ENCODE data around the gene LSAMP. TPM values are rescaled to one million over a fixed set of nuclear protein-coding genes. Genes with fewer than 3 reads are reported as not detected.

Gene LSAMP
- total and polyA plus RNA-seq, 2 of the 13 experiments (the other 11 are each of a cell fraction or from before 2014, with no cell fraction given) = not detected

GRCh38 chr3:116164039-116164438 lies 281.2 kb downstream of the LSAMP start:
- H3K4me2 ChIP-seq (ENCODE audit: low read depth, low read length) = no peak overlapping the region
- H3K4me3 ChIP-seq (replicated peaks in 1 of 3; ENCODE audit: insufficient read depth in 1 of 3, low read depth in 2 of 3, low read length in 3 of 3) = no peak overlapping the region
- 2% methylated on average over 2 of the region's 2 CpGs for WGBS (ENCODE audit: low lambda C conversion rate)
- H4K20me1 ChIP-seq (ENCODE audit: insufficient read depth, low read length) = no peaks in the 10 kb centered on the region
- ChIA-PET POLR2A (no interaction called here), CTCF (ENCODE audit: low intra/inter-chr PET ratio, low total read pairs) (no interaction called here)
- intact Hi-C loops (cut with micrococcal nuclease; ENCODE audit: unreplicated experiment) = no loop called here
- H3K79me2 ChIP-seq (ENCODE audit: insufficient read depth, low read length) = no peaks in the 10 kb centered on the region
- no peaks in the 10 kb centered on the region for H3K36me3 ChIP-seq (replicated peaks in 1 of 2; ENCODE audit: control insufficient read depth in 1 of 2, insufficient read depth in 2 of 2, low read length in 2 of 2)
- no peaks in the 10 kb centered on the region for H3K9me3 ChIP-seq (ENCODE audit: low read length)
- no peaks in the 10 kb centered on the region for H3K27me3 ChIP-seq (ENCODE audit: control insufficient read depth in 1 of 2, insufficient read depth in 2 of 2, low read length in 2 of 2)
- H2AFZ ChIP-seq (ENCODE audit: low read length) = no peak overlapping the region
- in situ Hi-C loops (cut with HindIII; ENCODE audit: extremely low pct_ligation_motif_present, low pct_unique_long_range_greater_than_20kb) = no loop called here
- TF ChIP-seq TBX3 (IDR thresholded peaks at IDR 0.05; ENCODE audit: borderline replicate concordance) = no peak
- TF ChIP-seq ZC3H4 (CRISPR knock-in tag; IDR thresholded peaks at IDR 0.05; ENCODE audit: borderline replicate concordance) = no peak
- no peak for TF ChIP-seq ZFP36 (IDR thresholded peaks at IDR 0.05; ENCODE audit: borderline replicate concordance, low read depth, low read length, partially characterized antibody)
- no peak for TF ChIP-seq RBM22 (optimal IDR thresholded peaks at IDR 0.05; ENCODE audit: low read length)
- no peak for TF ChIP-seq NR0B2 (CRISPR knock-in tag; IDR thresholded peaks at IDR 0.05)
- TF ChIP-seq CBX2 (IDR thresholded peaks at IDR 0.05; ENCODE audit: low read depth, low read length) = no peak
- TF ChIP-seq CBX2 (CRISPR knock-in tag; IDR thresholded peaks at IDR 0.05; ENCODE audit: low read depth) = no peak
- no peak for TF ChIP-seq ZNF597 (CRISPR knock-in tag; IDR thresholded peaks at IDR 0.05)
- no peak for TF ChIP-seq ZNF569 (CRISPR knock-in tag; IDR thresholded peaks at IDR 0.05; ENCODE audit: borderline replicate concordance)
- TF ChIP-seq TGIF2 (CRISPR knock-in tag; IDR thresholded peaks at IDR 0.05) = no peak
- TF ChIP-seq AHR (CRISPR knock-in tag; IDR thresholded peaks at IDR 0.05) = no peak
- TF ChIP-seq TCF7L2 (IDR thresholded peaks at IDR 0.05; ENCODE audit: low read depth, low read length) = no peak
- TF ChIP-seq ZNF543 (CRISPR knock-in tag; IDR thresholded peaks at IDR 0.05) = no peak
- TF ChIP-seq RCOR2 (CRISPR knock-in tag; IDR thresholded peaks at IDR 0.05) = no peak
- TF ChIP-seq, protein P1, sequence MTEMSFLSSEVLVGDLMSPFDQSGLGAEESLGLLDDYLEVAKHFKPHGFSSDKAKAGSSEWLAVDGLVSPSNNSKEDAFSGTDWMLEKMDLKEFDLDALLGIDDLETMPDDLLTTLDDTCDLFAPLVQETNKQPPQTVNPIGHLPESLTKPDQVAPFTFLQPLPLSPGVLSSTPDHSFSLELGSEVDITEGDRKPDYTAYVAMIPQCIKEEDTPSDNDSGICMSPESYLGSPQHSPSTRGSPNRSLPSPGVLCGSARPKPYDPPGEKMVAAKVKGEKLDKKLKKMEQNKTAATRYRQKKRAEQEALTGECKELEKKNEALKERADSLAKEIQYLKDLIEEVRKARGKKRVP (CRISPR knock-in tag; IDR thresholded peaks at IDR 0.05) = no peak
- no peaks in the 10 kb centered on the region for H3K4me1 ChIP-seq (ENCODE audit: insufficient read depth, low read length)
- no peak for DNase-seq (ENCODE audit: low spot score)
- H3K27ac ChIP-seq (ENCODE audit: extremely low read length, insufficient read depth, low read length) = no peak overlapping the region
- no peak for ATAC-seq
- FAIRE-seq = no peak
- no peak overlapping the region for H3K9ac ChIP-seq (ENCODE audit: insufficient read depth, low read depth, low read length)
- no TSS peak for BruUV-seq (replicated peaks)

Measured in HepG2 (cell line).